IPS DF 4.7 (cell line): ENCODE results near the gene VPS37D.
"Not testable (repeated sequence)": the region's sequence is repeated elsewhere in the genome, so short reads cannot be mapped to it uniquely, and the experiment has no call there.

Experiments
- DNase-seq: peaks from one replicate; pipeline ENCODE4 v3.0.0-alpha.2; 2013; ENCODE audit warnings: low spot score; ENCODE audit errors: extremely low read depth

Gene VPS37D, protein sequence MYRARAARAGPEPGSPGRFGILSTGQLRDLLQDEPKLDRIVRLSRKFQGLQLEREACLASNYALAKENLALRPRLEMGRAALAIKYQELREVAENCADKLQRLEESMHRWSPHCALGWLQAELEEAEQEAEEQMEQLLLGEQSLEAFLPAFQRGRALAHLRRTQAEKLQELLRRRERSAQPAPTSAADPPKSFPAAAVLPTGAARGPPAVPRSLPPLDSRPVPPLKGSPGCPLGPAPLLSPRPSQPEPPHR

DNA sequence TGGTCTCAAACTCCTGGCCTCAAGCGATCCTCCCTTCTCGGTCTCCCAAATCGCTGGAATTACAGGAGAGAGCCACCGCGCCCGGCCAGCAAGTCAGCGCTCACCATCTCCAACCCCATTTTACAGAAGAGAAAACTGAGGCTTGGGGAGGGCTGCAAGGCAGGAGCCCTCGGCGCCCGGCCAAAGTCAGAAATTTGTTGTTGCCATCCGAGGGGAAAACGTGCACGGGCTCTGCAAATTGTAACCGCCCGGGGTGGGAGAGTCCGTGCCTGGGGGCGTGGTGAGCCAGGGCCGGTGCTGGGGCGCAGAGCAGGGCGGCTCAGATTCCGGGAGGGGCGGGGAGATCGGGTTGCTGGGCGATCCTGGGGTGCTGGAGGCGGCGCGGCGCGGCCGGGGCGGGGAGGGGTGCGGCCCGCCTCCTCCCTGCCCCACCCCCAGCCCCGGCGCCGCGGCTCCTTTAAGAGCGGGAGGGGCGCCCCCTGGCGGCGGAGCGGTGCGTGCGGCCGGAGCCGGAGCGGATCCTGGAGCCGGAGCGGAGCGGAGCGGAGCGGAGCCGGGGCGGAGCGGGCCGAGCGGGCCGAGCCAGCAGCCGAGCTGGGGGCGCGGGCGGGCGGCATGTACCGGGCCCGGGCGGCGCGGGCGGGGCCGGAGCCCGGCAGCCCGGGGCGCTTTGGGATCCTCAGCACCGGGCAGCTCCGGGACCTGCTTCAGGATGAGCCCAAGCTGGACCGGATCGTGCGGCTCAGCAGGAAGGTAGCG lies at the start of gene VPS37D:
VPS37D (plus strand) TSS at position 488 of the 759 bp plus-strand sequence; CDS start at position 616, 128 bp downstream.
- no peak for DNase-seq

DNA sequence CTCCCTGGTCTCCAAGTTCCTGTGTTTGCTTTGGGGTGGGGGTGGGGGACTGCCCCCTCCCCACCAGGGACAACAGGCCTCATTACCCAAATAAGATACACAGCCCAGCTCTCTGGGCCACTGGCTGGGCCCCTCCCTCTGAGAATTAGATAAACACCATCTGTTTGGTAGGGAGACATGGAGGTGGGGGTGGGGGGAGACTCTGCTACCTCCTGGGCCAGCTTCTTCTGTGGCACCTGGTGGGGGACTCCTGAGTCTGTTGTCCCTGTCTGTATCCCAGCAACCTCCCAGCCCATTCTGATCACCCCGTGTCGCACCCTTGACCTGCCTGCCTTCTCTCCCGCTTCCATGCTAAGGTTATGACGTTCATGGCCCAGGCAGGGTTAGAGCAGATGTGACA lies 49.1 kb upstream of the VPS37D start:
- no peak for DNase-seq

DNA sequence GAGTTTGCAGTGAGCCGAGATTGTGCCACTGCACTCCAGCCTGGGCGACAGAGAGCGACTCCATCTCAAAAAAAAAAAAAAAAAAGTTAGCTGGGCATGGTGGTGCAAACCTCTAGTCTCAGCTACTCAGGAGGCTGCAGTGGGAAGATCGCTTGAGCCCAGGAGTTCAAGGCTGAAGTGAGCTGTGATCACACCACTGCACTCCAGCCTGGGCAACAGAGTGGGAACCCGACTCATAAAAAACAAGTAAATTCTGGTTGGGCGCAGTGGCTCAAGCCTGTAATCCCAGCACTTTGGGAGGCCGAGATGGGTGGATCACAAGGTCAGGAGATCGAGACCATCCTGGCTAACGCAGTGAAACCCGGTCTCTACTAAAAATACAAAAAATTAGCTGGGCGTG lies 48.2 kb upstream of the VPS37D start:
- not testable (repeated sequence) for DNase-seq

DNA sequence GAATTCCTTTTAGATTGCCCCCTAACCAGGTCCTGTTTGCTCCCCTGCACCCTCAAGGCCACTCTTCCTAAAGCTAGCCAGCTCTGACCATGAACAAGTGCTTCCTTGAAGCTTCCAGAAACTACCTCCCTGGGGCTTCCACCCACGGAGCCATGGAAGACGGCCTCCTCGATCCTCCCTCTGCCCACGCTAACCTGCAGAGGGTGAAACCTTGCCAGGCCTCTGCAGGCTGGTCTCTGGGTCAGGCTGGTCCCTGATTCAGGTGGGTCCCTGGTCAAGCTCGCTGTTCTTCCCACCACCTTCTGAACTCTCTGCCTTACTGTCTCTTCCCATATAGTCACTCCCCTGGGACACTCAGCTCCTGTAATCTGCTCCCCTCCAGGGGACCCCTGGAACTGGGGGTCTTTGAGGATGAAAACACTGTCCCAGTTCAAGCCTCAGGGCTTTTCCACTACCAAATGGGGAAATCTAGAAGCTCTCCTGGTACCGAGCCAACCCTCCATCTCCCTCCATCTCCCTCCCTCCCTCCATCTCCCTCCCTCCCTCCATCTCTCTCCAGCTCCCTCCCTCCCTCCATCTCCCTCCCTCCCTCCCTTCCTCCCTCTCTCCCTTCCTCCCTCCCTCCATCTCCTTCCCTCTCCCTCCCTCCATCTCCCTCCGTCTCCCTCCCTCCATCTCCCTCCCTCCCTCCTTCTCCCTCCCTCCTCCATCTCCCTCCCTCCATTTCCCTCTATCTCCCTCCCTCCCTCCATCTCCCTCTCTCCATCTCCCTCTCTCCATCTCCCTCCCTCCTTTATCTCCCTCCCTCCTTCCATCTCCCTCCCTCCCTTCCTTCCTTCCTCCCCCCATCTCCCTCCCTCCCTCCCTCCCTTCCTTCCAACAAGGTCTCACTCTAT lies 46.2 kb upstream of the VPS37D start:
- no peak for DNase-seq

DNA sequence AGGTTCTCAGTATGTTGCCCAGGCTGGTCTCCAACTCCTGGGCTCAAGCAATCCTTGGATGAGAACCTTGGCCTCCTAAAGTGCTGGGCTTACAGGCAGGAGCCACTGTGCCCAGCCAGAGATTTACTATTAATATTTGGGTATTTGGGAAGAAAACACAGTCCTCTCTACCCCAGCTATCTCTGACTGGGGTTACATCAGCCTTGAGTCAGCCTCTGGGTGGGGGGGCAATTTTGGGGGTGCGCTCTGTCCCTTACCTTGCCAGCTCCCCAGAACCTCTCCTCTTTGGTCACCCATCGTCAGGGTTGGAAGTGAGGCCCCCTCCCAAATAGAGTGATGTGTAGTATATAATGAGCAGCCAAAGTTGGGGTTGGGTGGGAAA lies 45.1 kb upstream of the VPS37D start:
- DNase-seq, result no peak

DNA sequence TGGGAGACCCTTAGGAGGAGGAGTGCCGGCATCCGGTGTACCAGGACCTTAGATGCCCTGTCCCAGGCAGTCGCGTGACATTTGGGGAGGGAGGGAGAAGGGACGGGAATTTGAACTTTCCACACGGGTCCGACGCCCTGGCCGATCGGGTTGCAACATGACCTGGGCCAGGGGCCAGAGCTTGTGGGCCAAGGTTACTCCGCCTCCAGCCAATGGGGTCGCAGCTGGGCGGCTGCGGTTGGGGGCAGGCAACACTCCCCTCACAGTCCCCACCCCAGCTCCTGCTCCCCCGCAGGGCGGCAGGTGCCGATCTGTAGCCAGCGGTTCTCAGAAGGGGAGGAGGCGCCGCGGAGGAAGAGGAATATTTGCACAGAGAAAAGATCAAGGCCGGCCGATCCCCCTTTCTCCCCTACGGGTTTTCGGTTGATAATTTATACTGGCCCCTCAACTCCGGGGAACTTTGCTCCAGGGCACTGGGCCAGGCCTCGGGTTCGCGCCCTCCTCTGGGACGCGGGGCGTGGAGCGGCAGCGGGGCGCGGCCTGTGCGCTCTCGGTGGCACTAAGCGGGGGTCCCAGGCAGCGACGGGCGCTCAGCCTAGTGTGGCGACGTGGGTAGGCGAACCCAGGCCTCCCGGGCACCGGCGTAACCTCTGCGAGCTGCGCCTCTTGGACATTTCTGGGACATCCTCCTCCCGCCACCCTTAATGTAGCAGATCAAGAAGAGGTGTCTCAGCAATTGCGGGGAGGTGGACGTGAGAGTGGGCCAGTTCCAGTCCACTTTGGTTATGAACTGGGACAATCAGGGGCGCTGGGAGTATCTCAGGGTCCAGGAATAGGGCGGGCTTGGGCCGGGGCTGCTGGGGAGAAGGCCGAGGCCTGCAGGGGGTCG lies 44.5 kb upstream of the VPS37D start:
- DNase-seq, result no peak

DNA sequence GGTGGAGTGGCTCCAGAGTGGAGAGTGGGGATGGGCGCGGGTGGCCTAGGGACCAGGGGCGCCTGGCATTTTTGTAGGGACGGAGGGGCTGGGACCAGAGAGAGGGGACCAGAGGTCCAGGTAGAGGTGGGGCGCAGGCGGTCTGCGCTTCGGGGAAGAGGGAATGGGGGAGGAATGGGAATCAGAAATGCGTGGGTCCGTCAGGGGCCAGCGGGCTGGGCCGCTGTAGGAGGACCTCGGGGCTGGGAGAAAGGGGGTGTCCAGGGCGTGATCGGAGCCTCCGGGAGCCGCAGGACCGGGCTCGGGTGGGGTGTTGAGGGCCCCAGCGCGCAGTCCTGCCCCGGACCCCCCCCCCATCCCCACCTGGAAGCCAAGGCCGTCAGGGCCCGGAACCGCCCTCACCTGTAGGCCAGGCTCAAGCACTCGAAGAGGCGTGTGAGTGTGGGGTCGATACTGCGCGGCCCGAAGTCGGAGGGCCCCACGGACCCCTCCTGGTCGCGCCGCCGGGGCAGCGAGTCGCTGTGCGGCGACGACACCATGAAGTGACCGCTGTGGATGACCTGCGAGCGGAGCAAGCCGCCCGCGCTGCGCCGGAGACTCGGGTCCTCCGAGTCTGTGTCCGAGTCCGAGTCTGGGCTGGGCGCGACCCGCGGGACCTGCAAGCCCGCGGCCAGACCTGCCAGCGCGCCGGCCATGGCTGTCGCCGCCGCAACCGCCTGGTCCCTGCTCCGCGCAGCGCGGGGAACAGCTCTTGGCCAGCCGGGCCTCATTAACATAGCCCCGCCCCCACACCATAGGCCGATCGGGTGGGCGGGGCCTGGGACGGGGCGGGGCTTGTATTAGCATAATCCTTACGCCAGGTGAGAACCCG lies 43.6 kb upstream of the VPS37D start, which contains the start of gene MLXIPL:
MLXIPL (minus strand) TSS at position 725 of the 871 bp plus-strand sequence; CDS start at position 695, 30 bp downstream.
- no peak for DNase-seq

DNA sequence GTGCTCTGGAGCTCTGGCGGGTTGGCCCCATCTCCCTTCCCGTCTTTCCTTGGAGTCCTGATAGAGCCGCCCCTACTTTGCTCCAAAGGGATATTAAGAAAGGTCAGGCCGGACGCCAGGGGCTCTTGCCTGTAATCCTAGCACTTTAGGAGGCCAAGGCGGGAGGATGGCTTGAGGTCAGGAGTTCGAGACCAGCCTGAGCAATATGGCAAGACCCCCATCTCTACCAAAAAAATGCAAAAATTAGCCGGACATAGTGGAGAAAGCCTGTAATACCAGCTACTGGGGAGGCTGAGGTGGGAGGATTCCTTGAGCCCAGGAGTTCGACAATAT lies 43.0 kb upstream of the VPS37D start:
- no peak for DNase-seq

DNA sequence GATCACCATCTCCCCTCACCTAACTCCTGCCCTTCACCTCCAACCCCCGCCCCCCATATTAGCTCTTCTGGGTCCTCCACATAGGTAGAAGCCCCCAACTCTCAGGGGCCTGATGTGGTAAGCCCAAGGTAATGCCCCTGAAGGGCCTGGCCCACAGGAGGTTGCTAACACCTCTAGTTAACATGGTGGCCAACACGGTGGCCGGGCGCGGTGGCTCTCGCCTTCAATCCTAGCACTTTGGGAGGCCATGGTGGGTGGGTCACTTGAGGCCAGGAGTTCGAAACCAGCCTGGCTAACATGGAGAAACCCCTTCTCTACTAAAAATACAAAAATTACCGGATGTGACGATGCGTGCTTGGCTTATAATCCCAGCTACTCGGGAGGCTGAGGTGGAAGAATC lies 42.4 kb upstream of the VPS37D start:
- no peak for DNase-seq

DNA sequence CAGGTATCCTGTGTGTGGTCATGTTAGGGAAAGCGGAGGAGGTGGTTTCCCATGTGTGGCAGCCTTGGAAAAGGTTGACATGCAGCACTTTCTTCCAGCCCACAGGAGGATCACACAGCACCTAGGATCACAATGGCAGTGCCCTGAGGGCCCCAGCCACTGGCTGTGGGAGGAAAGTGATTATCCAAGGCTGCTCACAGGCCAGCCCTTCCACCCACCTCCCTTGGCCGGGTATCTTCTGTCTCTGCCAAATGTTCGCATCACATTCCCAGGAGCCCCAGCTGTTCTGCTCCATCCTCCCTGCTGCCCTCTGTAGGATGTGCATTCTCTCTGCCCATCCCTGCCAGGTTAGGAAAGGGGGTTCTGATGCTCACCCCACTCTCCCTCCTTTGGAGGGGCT lies 40.8 kb upstream of the VPS37D start:
- no peak for DNase-seq

DNA sequence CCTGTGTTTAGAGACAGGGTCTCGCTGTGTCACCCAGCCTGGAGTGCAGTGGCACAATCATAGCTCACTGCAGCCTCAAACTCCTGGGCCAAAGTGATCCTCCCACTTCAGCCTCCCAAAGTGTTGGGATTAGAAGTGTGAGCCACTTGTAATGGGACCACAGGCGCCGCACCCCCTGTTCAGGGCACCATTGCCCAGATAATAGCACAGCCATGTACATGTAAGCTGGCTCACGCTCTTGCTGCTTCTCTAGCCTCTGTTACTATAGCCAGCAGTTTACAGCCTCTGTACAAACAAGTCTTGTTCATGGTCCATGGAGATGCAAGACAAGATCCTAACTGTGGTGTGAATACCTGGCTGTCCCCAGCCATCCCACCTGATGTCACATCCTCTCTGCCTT lies 39.1 kb upstream of the VPS37D start:
- no peak for DNase-seq

DNA sequence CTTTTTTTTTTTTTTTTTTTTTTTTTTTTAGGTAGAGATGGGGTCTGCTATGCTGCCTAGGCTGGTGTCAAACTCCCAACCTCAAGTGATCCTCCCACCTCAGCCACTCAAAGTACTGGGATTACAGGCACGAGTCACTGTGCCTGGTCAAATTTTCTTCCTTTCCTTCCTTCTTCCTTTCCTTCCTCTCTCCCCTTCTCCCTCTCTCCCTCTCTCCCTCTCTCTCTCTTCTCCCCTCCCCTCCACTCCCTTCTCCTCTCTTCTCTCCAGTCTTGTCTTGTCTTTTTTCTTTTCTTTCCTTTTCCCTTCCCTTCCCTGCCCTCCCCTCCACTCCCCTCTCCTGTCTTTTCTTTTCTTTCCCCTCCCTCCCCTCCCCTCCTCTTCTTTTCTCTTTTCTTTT lies 36.1 kb upstream of the VPS37D start:
- DNase-seq, result no peak

DNA sequence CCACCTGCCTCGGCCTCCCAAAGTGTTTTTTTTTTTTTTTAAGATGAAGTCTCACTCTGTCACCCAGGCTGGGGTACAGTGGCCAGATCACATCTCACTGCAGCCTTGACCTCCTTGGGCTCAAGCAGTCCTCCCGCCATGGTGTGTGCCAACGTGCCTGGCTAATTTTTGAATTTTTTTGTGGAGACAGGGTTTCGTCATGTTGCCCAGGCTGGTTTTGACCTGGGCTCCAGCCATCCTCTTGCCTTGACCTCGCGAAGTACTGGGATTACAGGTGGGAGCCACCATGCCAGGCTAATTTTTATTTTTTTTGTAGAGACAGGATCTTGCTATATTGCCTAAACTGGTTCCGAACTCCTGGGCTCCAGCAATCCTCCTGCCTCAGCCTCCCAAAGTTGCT lies 34.3 kb upstream of the VPS37D start:
- DNase-seq, result no peak

DNA sequence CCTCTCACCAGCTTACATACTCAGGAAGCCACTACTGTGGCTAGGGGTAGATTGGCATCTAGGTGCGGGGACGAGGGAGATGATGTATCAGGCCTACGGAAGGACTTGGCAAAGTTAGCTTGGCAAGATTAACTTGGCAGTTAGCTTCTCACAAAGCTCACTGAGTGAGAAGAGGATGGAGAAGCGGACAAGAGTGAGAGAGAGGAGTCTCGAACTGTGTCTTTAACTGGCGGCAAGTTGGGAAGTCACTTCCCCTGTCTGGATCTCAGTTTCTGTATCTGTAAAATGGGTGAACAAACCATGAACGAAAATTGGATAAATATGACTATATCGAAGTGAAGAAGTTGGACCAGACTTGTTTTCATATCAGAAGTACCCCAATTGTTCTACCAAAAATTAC lies 33.8 kb upstream of the VPS37D start:
- DNase-seq, result no peak

DNA sequence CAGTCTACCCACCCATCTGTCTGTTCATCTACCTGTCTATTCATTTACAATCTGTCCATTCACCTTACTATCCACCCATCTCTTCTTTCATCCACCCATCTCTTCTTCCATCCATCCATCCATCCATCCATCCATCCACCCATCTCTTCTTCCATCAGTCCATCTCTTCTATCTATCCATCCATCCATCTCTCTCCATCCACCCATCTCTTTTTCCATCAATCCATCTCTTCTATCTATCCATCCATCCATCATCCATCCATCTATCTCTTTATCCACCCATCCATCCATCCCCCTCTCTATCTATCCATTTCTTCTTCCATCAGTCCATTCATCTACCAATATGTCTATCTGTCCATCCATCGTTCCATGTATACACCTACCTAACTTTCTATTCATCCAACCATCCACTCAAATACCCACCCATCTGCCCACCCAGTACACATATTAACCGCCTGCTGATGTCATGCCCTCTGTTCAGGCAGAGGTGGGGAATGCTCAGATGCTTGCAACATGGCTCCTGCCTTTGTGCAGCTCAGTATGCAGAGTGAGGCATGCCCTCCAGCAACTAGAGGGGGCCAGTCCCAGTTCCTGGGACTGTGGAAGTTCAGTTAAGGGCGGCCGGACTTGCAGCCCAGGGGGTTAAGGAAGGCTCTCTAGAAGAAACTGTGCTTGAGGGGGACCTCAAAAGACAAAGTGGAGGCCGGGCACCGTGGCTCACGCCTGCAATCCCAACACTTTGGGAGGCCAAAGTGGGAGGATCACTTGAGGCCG lies 32.0 kb upstream of the VPS37D start:
- DNase-seq, result no peak

DNA sequence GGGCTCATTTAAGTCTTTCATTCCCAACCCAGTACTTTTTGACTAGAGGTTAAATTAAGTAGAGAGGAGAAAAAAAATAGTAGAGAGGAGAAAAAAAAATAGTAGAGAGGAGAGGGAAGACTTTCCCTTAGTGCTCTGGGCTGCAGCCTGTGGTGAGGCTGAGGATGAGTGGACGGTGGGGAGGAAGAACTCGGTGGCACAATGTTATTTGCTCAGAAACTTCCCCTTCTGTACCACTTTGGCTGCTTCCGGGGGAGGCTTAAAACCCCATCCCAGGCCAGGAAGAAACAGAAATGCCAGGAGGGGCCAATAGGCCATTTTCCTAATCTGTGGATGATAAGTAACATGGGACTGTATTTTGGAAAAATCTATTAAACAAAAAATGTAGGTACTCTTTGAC lies 28.7 kb upstream of the VPS37D start:
- DNase-seq, result no peak

DNA sequence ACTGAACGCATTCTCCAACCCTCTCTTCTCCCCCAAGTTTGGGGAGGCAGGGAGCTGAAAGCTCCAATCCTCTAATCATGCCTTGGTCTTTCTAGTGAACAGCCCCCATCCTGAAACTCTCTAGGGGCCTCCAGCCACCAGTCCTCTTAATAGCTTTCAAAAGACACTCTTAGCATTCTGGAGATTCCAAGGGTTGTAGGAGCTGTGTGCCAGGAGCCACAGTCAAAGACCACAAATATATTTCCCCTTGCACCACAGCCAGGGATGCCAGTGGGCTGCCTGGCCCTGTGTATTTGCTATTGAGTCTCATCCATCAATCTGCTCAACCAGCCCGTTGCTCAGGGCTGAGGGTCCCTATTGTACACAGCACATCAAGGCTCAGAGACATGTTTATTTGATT lies 24.8 kb upstream of the VPS37D start:
- no peak for DNase-seq

DNA sequence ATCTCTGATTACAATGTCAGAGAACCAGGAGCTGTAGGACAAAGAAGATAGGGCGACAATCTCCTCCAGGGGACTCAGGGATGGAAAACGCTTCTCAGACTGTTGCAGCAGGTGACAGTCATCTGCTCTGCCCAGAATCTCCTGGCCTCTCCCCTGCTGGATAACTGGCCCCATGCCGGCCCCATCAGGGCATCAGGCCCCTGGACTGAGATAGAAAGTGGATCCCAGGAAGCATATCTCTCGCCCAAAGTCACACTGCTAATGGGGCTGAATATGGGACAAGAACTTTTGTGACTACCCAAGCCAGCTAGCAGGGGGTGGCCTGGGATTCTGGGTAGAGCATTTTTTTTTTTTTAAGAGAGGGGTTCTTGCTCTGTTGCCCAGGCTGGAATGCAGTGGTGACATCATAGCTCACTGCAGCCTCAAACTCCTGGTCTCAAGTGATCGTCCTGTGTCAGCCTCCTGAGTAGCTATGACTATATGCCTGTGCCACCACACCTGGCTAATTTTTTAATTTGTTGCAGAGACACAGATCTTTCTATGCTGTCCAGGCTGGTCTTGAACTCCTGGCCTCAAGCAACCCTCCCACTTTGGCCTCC lies 22.8 kb upstream of the VPS37D start:
- no peak for DNase-seq

DNA sequence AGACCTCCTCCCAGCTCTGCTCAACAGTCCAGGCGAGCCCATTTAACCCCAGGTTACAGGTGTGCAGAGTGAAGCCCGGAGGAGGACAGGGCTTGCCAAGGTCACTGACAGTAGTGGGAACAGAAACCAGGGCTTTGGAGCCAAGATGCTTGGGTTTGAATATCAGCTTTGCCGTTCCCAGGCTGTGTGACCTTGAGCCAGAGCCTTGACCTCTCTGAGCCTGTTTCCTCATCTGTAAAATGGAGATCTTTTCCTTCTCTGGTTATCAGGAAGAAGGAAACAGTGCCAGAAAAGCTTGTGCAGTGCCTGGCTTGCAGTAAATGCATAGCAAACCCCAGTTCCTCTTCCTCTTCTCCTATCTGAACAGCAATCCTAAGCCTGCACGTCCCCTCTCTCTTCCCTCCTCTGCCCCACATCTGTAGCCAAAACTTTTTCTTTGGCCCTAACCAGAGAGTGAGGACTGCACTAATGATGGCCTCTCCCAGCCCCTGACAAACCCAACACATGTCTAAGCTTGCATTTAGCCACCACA lies 21.9 kb upstream of the VPS37D start:
- DNase-seq, result no peak
